Measurements from ENCODE around the gene KRTAP19-6. TPM values are rescaled to one million over a fixed set of nuclear protein-coding genes. Genes with fewer than 3 reads are reported as not detected.
"Not testable (repeated sequence)": the region's sequence is repeated elsewhere in the genome, so short reads cannot be mapped to it uniquely, and the experiment has no call there.

Gene KRTAP19-6
- total RNA-seq, 2 experiments from 2014 or later, result not detected

GRCh38 chr21:30515681-30516080 lies 26.0 kb downstream of the KRTAP19-6 start:
- POLR2A ChIA-PET, result no interaction called here
- H3K4me1 Mint-ChIP-seq, result no peaks in the 10 kb centered on the region
- H3K27me3 Mint-ChIP-seq, result no peaks in the 10 kb centered on the region
- DNase-seq, result no peak
- CTCF ChIA-PET, result no interaction called here
- no peaks in the 10 kb centered on the region for H3K36me3 Mint-ChIP-seq (ENCODE audit: low read depth)
- H3K9me3 Mint-ChIP-seq, result no peaks in the 10 kb centered on the region
- no peak overlapping the region for H3K27ac Mint-ChIP-seq
- H3K4me3 Mint-ChIP-seq, result no peak overlapping the region

GRCh38 chr21:30505621-30506205 lies 36.0 kb downstream of the KRTAP19-6 start:
- CTCF ChIA-PET; DNase-seq; H3K4me3 Mint-ChIP-seq; POLR2A ChIA-PET; H3K27ac Mint-ChIP-seq; H3K27me3 Mint-ChIP-seq; H3K4me1 Mint-ChIP-seq; H3K9me3 Mint-ChIP-seq; H3K36me3 Mint-ChIP-seq (ENCODE audit: low read depth): not testable (repeated sequence)

- H3K36me3 Mint-ChIP-seq (ENCODE audit: low read depth), result no peaks in the 10 kb centered on the region
- no peak within 1 kb of the TSS for H3K4me3 Mint-ChIP-seq
- no peaks in the 10 kb centered on the region for H3K4me1 Mint-ChIP-seq
Observed at GRCh38 chr21:30502041-30502440, 39.6 kb downstream of the KRTAP19-6 start, which contains the start of gene KRTAP19-5. KRTAP19-5 (minus strand) TSS chr21:30502141; CDS start chr21:30502090, 51 bp downstream.

GRCh38 chr21:30497065-30497464 lies 44.6 kb downstream of the KRTAP19-6 start, which contains the start of gene KRTAP19-4:
KRTAP19-4 (minus strand) TSS chr21:30497165; CDS start chr21:30497110, 55 bp downstream.
- Mint-ChIP-seq H3K4me1 (no peaks in the 10 kb centered on the region), H3K4me3 (no peak within 1 kb of the TSS), H3K27ac (no peak within 1 kb of the TSS), H3K9me3 (no peaks in the 10 kb centered on the region), H3K36me3 (ENCODE audit: low read depth) (no peaks in the 10 kb centered on the region), H3K27me3 (peaks cover 2% of the 10 kb centered on the region)
- ChIA-PET POLR2A (no interaction called here), CTCF (no interaction called here)
- DNase-seq, result no peak

More at GRCh38 chr21:30502041-30502440, 39.6 kb downstream of the KRTAP19-6 start, which contains the start of gene KRTAP19-5:
- no peak within 1 kb of the TSS for H3K27ac Mint-ChIP-seq
- ChIA-PET CTCF (no interaction called here), POLR2A (no interaction called here)
- H3K9me3 Mint-ChIP-seq, result no peaks in the 10 kb centered on the region
- no peak for DNase-seq
- H3K27me3 Mint-ChIP-seq, result peaks cover 2% of the 10 kb centered on the region

- Mint-ChIP-seq H3K4me1 (no peaks in the 10 kb centered on the region), H3K36me3 (ENCODE audit: low read depth) (no peaks in the 10 kb centered on the region), H3K4me3 (no peak within 1 kb of the TSS), H3K27me3 (no peaks in the 10 kb centered on the region), H3K9me3 (peaks cover 5% of the 10 kb centered on the region), H3K27ac (no peak within 1 kb of the TSS)
- no peak for DNase-seq
- ChIA-PET POLR2A (no interaction called here), CTCF (no interaction called here)
Observed at GRCh38 chr21:30491963-30492428, 49.7 kb downstream of the KRTAP19-6 start, which contains the start of gene KRTAP19-3. KRTAP19-3 (minus strand) TSS chr21:30492013; CDS start chr21:30491957, 56 bp downstream.

Other genes starting within 250 kb of the KRTAP19-6 start
- gene KRTAP26-1, start 221.5 kb downstream of the KRTAP19-6 start, total RNA-seq, result not detected
- gene KRTAP27-1, start 204.2 kb downstream of the KRTAP19-6 start, total RNA-seq, result not detected
- gene KRTAP23-1, start 193.3 kb downstream of the KRTAP19-6 start, total RNA-seq, result not detected
- gene KRTAP13-2, start 169.6 kb downstream of the KRTAP19-6 start, total RNA-seq, result not detected
- gene KRTAP13-1, start 145.8 kb downstream of the KRTAP19-6 start, total RNA-seq, result not detected
- gene KRTAP13-3, start 115.9 kb downstream of the KRTAP19-6 start, total RNA-seq, result not detected
- not detected for gene KRTAP13-4, start 111.6 kb downstream of the KRTAP19-6 start, total RNA-seq
- not detected for gene KRTAP15-1, start 101.6 kb downstream of the KRTAP19-6 start, total RNA-seq
- gene KRTAP19-1, start 61.5 kb downstream of the KRTAP19-6 start, total RNA-seq, result not detected
- not detected for gene KRTAP19-2, start 54.4 kb downstream of the KRTAP19-6 start, total RNA-seq
- not detected for gene KRTAP19-3, start 49.9 kb downstream of the KRTAP19-6 start, total RNA-seq
- gene KRTAP19-4, start 44.7 kb downstream of the KRTAP19-6 start, total RNA-seq, result not detected
- gene KRTAP19-5, start 39.7 kb downstream of the KRTAP19-6 start, total RNA-seq, result not detected
- gene KRTAP19-7, start 19.4 kb upstream of the KRTAP19-6 start, total RNA-seq, result not detected
- not detected for gene KRTAP22-2, start 48.5 kb upstream of the KRTAP19-6 start, total RNA-seq
- gene KRTAP6-3, start 50.6 kb upstream of the KRTAP19-6 start, total RNA-seq, result not detected
- not detected for gene KRTAP6-2, start 57.0 kb upstream of the KRTAP19-6 start, total RNA-seq
- gene KRTAP22-1, start 59.2 kb upstream of the KRTAP19-6 start, total RNA-seq, result not detected
- not detected for gene KRTAP6-1, start 72.1 kb upstream of the KRTAP19-6 start, total RNA-seq
- gene KRTAP20-1, start 74.6 kb upstream of the KRTAP19-6 start, total RNA-seq, result not detected
- gene KRTAP20-4, start 78.8 kb upstream of the KRTAP19-6 start, total RNA-seq, result not detected
- not detected for gene KRTAP20-2, start 93.3 kb upstream of the KRTAP19-6 start, total RNA-seq
- gene KRTAP20-3, start 101.0 kb upstream of the KRTAP19-6 start, total RNA-seq, result not detected
- gene KRTAP21-3, start 176.9 kb upstream of the KRTAP19-6 start, total RNA-seq, result not detected
- gene KRTAP21-2, start 205.4 kb upstream of the KRTAP19-6 start, total RNA-seq, result not detected
- not detected for gene KRTAP21-1, start 213.6 kb upstream of the KRTAP19-6 start, total RNA-seq

Data from activated CD4-positive, alpha-beta T cell treated with anti-CD3 and anti-CD28 coated beads, Interleukin-2, amount 10 ng/mL, durations not matched to agents 7 days and 5 days (primary cell).